Transverse colon (tissue), 4 donors: Measurements from ENCODE around the gene FANCG. TPM values are rescaled to one million over a fixed set of nuclear protein-coding genes. Genes with fewer than 3 reads are reported as not detected.

Source experiments
- DNase-seq: peaks from one replicate; pipeline ENCODE4 v3.0.0-alpha.2; 2019
- H3K27ac ChIP-seq, 4 donors: fragments of 200-600 bp; sonication (generic); 2 replicates each; pipeline ENCODE4 v1.5.1; 2016 to 2018; ENCODE audit warnings: inconsistent platforms in 4 of 4
- H3K27me3 ChIP-seq: fragments of 200-600 bp; sonication (generic); 2 replicates; pipeline ENCODE4 v1.5.1; 2017; ENCODE audit warnings: inconsistent platforms
- H3K36me3 ChIP-seq, 4 donors: fragments of 200-600 bp; sonication (generic); 2 replicates each; pipeline ENCODE4 v1.5.1; 2017 to 2019; ENCODE audit warnings: inconsistent platforms in 4 of 4
- H3K4me1 ChIP-seq, 4 donors: fragments of 200-600 bp; sonication (generic); 2 replicates each; pipeline ENCODE4 v1.5.1; 2017 to 2020; ENCODE audit warnings: inconsistent platforms in 4 of 4
- H3K4me3 ChIP-seq, 4 donors: fragments of 200-600 bp; sonication (generic); 1 replicate in 1 of 4; 2 replicates in 3 of 4; pipeline versions ENCODE4 v1.5.1 to v1.6.1; 2017 to 2019; ENCODE audit warnings: inconsistent platforms in 4 of 4
- H3K9me3 ChIP-seq, 2 donors: fragments of 200-600 bp; sonication (generic); 2 replicates each; pipeline ENCODE4 v1.5.1; 2017 to 2019; ENCODE audit warnings: inconsistent platforms in 2 of 2
- CTCF ChIP-seq, 5 experiments: fragments of 200-600 bp in 3 of 5; fragments of 450-650 bp in 2 of 5; sonication (generic) in 3 of 5; IDR thresholded peaks; 1 replicate in 2 of 5; 2 replicates in 3 of 5; pipeline ENCODE4 v1.5.1; 2016 to 2017; ENCODE audit warnings: antibody characterized with exemption in 5 of 5, inconsistent platforms in 3 of 5, mild to moderate bottlenecking in 2 of 5, moderate library complexity in 1 of 5
- EP300 ChIP-seq: sonication (generic); formaldehyde crosslinking; IDR thresholded peaks from one replicate; pipeline ENCODE4 v1.6.1; 2017; ENCODE audit warnings: antibody characterized with exemption, low read depth
- POLR2A ChIP-seq: fragments of 450-650 bp; IDR thresholded peaks from one replicate; pipeline ENCODE4 v1.6.1; 2016; ENCODE audit warnings: antibody characterized with exemption, mild to moderate bottlenecking, moderate library complexity
- POLR2AphosphoS5 ChIP-seq, 3 donors: sonication (generic); formaldehyde crosslinking; IDR thresholded peaks; one replicate each; pipeline ENCODE4 v1.6.1; 2016; ENCODE audit warnings: antibody characterized with exemption in 3 of 3
- WGBS, 2 donors: methylation state at CpG; one replicate each; pipeline ENCODE4 v1.1.5; 2018; ENCODE audit warnings: low coverage in 1 of 2; 5-methylcytosine and 5-hydroxymethylcytosine counted together
- in situ Hi-C, 4 donors: fragments of 200-750 bp; cut with MboI; loops; one replicate each; pipeline versions ENCODE4 v1.15.0 to v1.15.1; 2017; ENCODE audit warnings: low sequenced_read_pairs in 3 of 4, low pct_ligation_motif_present in 1 of 4, low pct_unique_long_range_greater_than_20kb in 1 of 4
- intact Hi-C: fragments of 100-400 bp; cut with DNase I; formaldehyde crosslinking; loops from one replicate; pipeline ENCODE4 v1.15.1; 2023; ENCODE audit warnings: low total_unique reads
- total RNA-seq, 4 donors: library from RNA; depleted of rRNA; stranded (reverse); fragments of >200 nt; gene quantifications; one replicate each; pipeline ENCODE4 v1.1.0, GENCODE V29; 2016

Gene FANCG
- total RNA-seq, 4 donors from 2014 or later = 6.6 to 90.0 (median 51.6) TPM

- 89 to 95% methylated on average over 2 of the region's 2 CpGs for WGBS, 2 donors
- H3K4me1 ChIP-seq = peaks cover 0 to 3% (median 1%) of the 10 kb centered on the region in 4 donors
- no peaks in the 10 kb centered on the region for H3K27me3 ChIP-seq
- TF ChIP-seq CTCF (IDR thresholded peaks at IDR 0.05) (no peak), POLR2A (no peak), POLR2AphosphoS5 (IDR thresholded peaks at IDR 0.05) (no peak), EP300 (no peak)
- in situ Hi-C loops = no loop called here
- H3K4me3 ChIP-seq = no peak overlapping the region
- no peak overlapping the region for H3K27ac ChIP-seq
- no peaks in the 10 kb centered on the region for H3K9me3 ChIP-seq
- intact Hi-C loops = no loop called here
- no peak for DNase-seq
- no peaks in the 10 kb centered on the region for H3K36me3 ChIP-seq
Measured at GRCh38 chr9:35033101-35033500, 46.6 kb downstream of the FANCG start.

GRCh38 chr9:35029852-35030251 lies 49.9 kb downstream of the FANCG start:
- intact Hi-C loops (no loop called here), in situ Hi-C loops (no loop called here)
- Histone ChIP-seq H3K4me3 (no peak overlapping the region), H3K4me1 (no peaks in the 10 kb centered on the region), H3K36me3 (no peaks in the 10 kb centered on the region), H3K27me3 (no peaks in the 10 kb centered on the region), H3K9me3 (no peaks in the 10 kb centered on the region), H3K27ac (no peak overlapping the region)
- no peak for DNase-seq
- 75 to 79% methylated on average over 2 of the region's 2 CpGs for WGBS, 2 donors
- TF ChIP-seq EP300 = no peak
- no peak for TF ChIP-seq POLR2A
- no peak for TF ChIP-seq CTCF (IDR thresholded peaks at IDR 0.05)
- no peak for TF ChIP-seq POLR2AphosphoS5 (IDR thresholded peaks at IDR 0.05)

DNA sequence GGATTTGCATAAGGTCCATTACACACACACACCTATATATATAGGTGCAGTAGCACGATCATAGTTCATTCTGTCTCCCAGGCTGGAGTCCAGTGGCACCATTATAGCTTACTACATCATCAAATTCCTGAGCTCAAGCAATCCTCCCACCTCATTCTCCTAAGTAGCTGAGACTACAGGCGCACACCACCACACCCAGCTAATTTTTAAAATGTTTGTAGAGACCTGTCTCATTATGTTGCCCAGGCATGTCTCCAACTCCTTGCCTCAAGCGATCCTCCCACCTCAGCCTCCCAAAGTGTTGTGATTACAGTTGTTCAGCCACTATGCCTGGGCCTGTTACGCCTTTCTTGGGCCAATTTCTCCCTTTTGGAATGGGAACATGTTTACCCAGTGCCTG lies 50.5 kb downstream of the FANCG start:
- Histone ChIP-seq H3K36me3 (no peaks in the 10 kb centered on the region), H3K4me1 (no peaks in the 10 kb centered on the region), H3K9me3 (no peaks in the 10 kb centered on the region), H3K27ac (no peak overlapping the region), H3K27me3 (no peaks in the 10 kb centered on the region), H3K4me3 (no peak overlapping the region)
- intact Hi-C loops = no loop called here
- 71 to 95% methylated on average over 3 to 4 of the region's 4 CpGs for WGBS, 2 donors
- DNase-seq = no peak
- in situ Hi-C loops = no loop called here
- TF ChIP-seq POLR2A (no peak), CTCF (IDR thresholded peaks at IDR 0.05) (no peak), POLR2AphosphoS5 (IDR thresholded peaks at IDR 0.05) (no peak), EP300 (no peak)

DNA sequence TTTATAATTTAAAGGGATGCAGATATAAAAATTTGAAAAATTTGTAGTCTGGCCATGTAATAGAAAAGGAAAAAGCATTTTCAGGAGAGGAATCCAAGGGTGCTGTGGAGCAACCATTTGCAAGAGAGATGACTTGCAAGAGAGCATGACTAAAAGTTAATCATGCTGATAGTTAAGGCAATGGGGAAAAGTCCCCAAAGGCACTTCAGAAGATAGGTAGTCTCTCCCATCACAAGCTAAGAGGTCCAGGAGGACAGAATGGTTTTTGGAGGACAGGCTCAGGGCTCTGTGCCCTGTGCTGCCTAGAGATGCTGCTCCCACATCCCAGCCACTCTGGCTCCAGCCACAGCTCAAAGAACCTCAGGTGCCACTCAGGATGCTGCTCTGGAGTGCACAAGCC lies 51.4 kb downstream of the FANCG start:
- Histone ChIP-seq H3K9me3 (no peaks in the 10 kb centered on the region), H3K4me1 (no peaks in the 10 kb centered on the region), H3K36me3 (no peaks in the 10 kb centered on the region), H3K27me3 (no peaks in the 10 kb centered on the region), H3K27ac (no peak overlapping the region), H3K4me3 (no peak overlapping the region)
- no peak for DNase-seq
- intact Hi-C loops (no loop called here), in situ Hi-C loops (no loop called here)
- no peak for TF ChIP-seq POLR2AphosphoS5 (IDR thresholded peaks at IDR 0.05)
- TF ChIP-seq CTCF (IDR thresholded peaks at IDR 0.05) = no peak
